Neural progenitor cell (in vitro differentiated cells): Measurements from ENCODE around the gene NCOA1. TPM values are rescaled to one million over a fixed set of nuclear protein-coding genes. Genes with fewer than 3 reads are reported as not detected.

Source experiments
- DNase-seq: peaks from one replicate; pipeline ENCODE4 v3.0.0-alpha.2; 2016; ENCODE audit warnings: low spot score
- H2AFZ ChIP-seq: fragments of 200-600 bp; sonication (generic); replicated peaks from 2 replicates; pipeline ENCODE4 v1.6.1; 2016; ENCODE audit warnings: antibody characterized with exemption
- H3F3A ChIP-seq: fragments of 200-600 bp; sonication (generic); 2 replicates; pipeline ENCODE4 v1.6.1; 2016; ENCODE audit warnings: antibody characterized with exemption, low read depth
- H3K27ac ChIP-seq: fragments of 200-600 bp; sonication (generic); 2 replicates; pipeline ENCODE4 v1.5.1; 2016; ENCODE audit warnings: mild to moderate bottlenecking
- H3K27me3 ChIP-seq: fragments of 200-600 bp; sonication (generic); 2 replicates; pipeline ENCODE4 v1.6.1; 2016; ENCODE audit warnings: mild to moderate bottlenecking, moderate library complexity
- H3K36me3 ChIP-seq: fragments of 200-600 bp; sonication (generic); 2 replicates; pipeline ENCODE4 v1.5.1; 2016
- H3K4me1 ChIP-seq: fragments of 200-600 bp; sonication (generic); 2 replicates; pipeline ENCODE4 v1.6.1; 2016; ENCODE audit warnings: mixed run types
- H3K4me2 ChIP-seq: fragments of 200-600 bp; sonication (generic); 2 replicates; pipeline ENCODE4 v1.6.1; 2016
- H3K4me3 ChIP-seq: fragments of 200-600 bp; sonication (generic); 2 replicates; pipeline ENCODE4 v1.5.1; 2016
- H3K79me2 ChIP-seq: fragments of 200-600 bp; sonication (generic); 2 replicates; pipeline ENCODE4 v1.6.1; 2016; ENCODE audit warnings: low read depth
- H3K9ac ChIP-seq: fragments of 200-600 bp; sonication (generic); 2 replicates; pipeline ENCODE4 v1.6.1; 2016
- H3K9me3 ChIP-seq: fragments of 200-600 bp; sonication (generic); 2 replicates; pipeline ENCODE4 v1.5.1; 2016; ENCODE audit warnings: low read depth
- H4K20me1 ChIP-seq: fragments of 200-600 bp; sonication (generic); 2 replicates; pipeline ENCODE4 v1.6.1; 2016; ENCODE audit warnings: low read depth
- H3K27ac Mint-ChIP-seq: 3 replicates; pipeline ENCODE4 v1.8.0; 2021; ENCODE audit warnings: mixed read lengths
- H3K27me3 Mint-ChIP-seq: 2 replicates; pipeline ENCODE4 v1.8.0; 2022; ENCODE audit warnings: low read depth, mild to moderate bottlenecking, inconsistent platforms, moderate library complexity, mixed read lengths; ENCODE audit not compliant: insufficient read depth
- H3K36me3 Mint-ChIP-seq: 3 replicates; pipeline ENCODE4 v1.8.0; 2021; ENCODE audit warnings: mixed read lengths
- H3K4me1 Mint-ChIP-seq: 3 replicates; pipeline ENCODE4 v1.8.0; 2021; ENCODE audit warnings: mixed read lengths
- H3K4me3 Mint-ChIP-seq: 3 replicates; pipeline ENCODE4 v1.8.0; 2021; ENCODE audit warnings: mild to moderate bottlenecking, moderate library complexity, mixed read lengths
- H3K9me3 Mint-ChIP-seq: 3 replicates; pipeline ENCODE4 v1.8.0; 2020; ENCODE audit warnings: mixed read lengths
- CTCF ChIP-seq: fragments of 200-600 bp; sonication (generic); IDR thresholded peaks from 2 replicates; pipeline ENCODE4 v1.5.1; 2017; ENCODE audit warnings: antibody characterized with exemption, mild to moderate bottlenecking
- EZH2 ChIP-seq: fragments of 200-600 bp; sonication (generic); IDR thresholded peaks from 2 replicates; pipeline ENCODE4 v1.6.1; 2017; ENCODE audit warnings: antibody characterized with exemption, mild to moderate bottlenecking, moderate library complexity
- EZH2phosphoT487 ChIP-seq: fragments of 200-600 bp; sonication (generic); IDR thresholded peaks from 2 replicates; pipeline ENCODE4 v1.6.1; 2017; ENCODE audit warnings: antibody characterized with exemption
- small RNA-seq: library from RNA; depleted of rRNA; stranded (forward); fragments of <200 nt; gene quantifications from one replicate; pipeline ENCODE3, GENCODE V24; 2015
- total RNA-seq: library from RNA; depleted of rRNA; stranded (reverse); fragments of >200 nt; gene quantifications from 2 replicates; pipeline ENCODE4 v1.2.3, GENCODE V29; 2015; ENCODE audit warnings: low replicate concordance

The NCOA1 gene
- total RNA-seq, 1 donor from 2014 or later: 29.3 TPM

- Mint-ChIP-seq H3K27me3 (peaks cover 8% of the 10 kb centered on the region), H3K36me3 (peaks cover 59% of the 10 kb centered on the region), H3K27ac (no peak overlapping the region), H3K4me3 (no peak overlapping the region), H3K9me3 (no peaks in the 10 kb centered on the region), H3K4me1 (peaks cover 29% of the 10 kb centered on the region)
- H2AFZ ChIP-seq: no peak overlapping the region
- H3K27me3 ChIP-seq: no peaks in the 10 kb centered on the region
- H3K79me2 ChIP-seq: peaks cover 13% of the 10 kb centered on the region
- H3K4me1 ChIP-seq: peaks cover 25% of the 10 kb centered on the region
- peaks cover 8% of the 10 kb centered on the region for H3K36me3 ChIP-seq
- peaks cover 28% of the 10 kb centered on the region for H3F3A ChIP-seq
- no peak overlapping the region for H3K27ac ChIP-seq
- no peak overlapping the region for H3K4me2 ChIP-seq
- peaks cover 10% of the 10 kb centered on the region for H4K20me1 ChIP-seq
- H3K9me3 ChIP-seq: no peaks in the 10 kb centered on the region
- TF ChIP-seq EZH2: no peak
- no peak for TF ChIP-seq CTCF
- no peak for TF ChIP-seq EZH2phosphoT487
- H3K4me3 ChIP-seq: no peak overlapping the region
- no peak for DNase-seq
- H3K9ac ChIP-seq: no peak overlapping the region
Observed at GRCh38 chr2:24820175-24820513, 329.1 kb downstream of the NCOA1 start.

Small RNA genes lying within 50 kb of the gene (small RNA-seq; reads per million reads assigned to genes)
- gene RNA5SP88 (not detected), gene RNU6-936P (not detected)

Other genes starting within 250 kb of the NCOA1 start
- 9.0 and 10.4 TPM in 2 replicates for gene ITSN2, start 130.7 kb upstream of the NCOA1 start, total RNA-seq